Measurements from ENCODE around the gene SLC9B1. TPM values are rescaled to one million over a fixed set of nuclear protein-coding genes. Genes with fewer than 3 reads are reported as not detected.
"Not testable (repeated sequence)": the region's sequence is repeated elsewhere in the genome, so short reads cannot be mapped to it uniquely, and the experiment has no call there.

SLC9B1 gene
- total and polyA plus RNA-seq, 2 donors (not counting 1 experiment from before 2014, with no cell fraction given): 1.1 to 2.0 TPM

GRCh38 chr4:102868153-102868780, 151.2 kb downstream of the SLC9B1 start:
- no peaks in the 10 kb centered on the region for H3K9me3 ChIP-seq (ENCODE audit: control insufficient read depth, insufficient read depth, low read depth, low read length)
- peaks cover 39% of the 10 kb centered on the region for H3K79me2 ChIP-seq (ENCODE audit: control insufficient read depth, insufficient read depth, low read length)
- peaks cover 7% of the 10 kb centered on the region for H3K4me1 ChIP-seq (ENCODE audit: control insufficient read depth, extremely low read depth, insufficient read depth, low read length)
- H3K36me3 ChIP-seq (ENCODE audit: control insufficient read depth, insufficient read depth, low read length): no peaks in the 10 kb centered on the region
- DNase-seq (ENCODE audit: low read depth in 2 of 2): no peak
- H2AFZ ChIP-seq (ENCODE audit: low read length): peak overlapping the region; percentile 94
- H3K27ac ChIP-seq (ENCODE audit: insufficient read depth, low read length): peak overlapping the region; percentile 93
- no peak for TF ChIP-seq EZH2 (IDR thresholded peaks at IDR 0.05; ENCODE audit: low read length, missing control alignments)
- no peak for TF ChIP-seq CTCF (conservative IDR thresholded peaks at IDR 0.05 in 1 of 2, IDR thresholded peaks at IDR 0.05 in 1 of 2; ENCODE audit: low read depth in 1 of 2, low read length in 2 of 2)
- peak overlapping the region; percentile 82 for H3K9ac ChIP-seq (ENCODE audit: insufficient read depth, low read length)
- H3K27me3 ChIP-seq (ENCODE audit: control insufficient read depth, insufficient read depth, low read length): no peaks in the 10 kb centered on the region
- peak overlapping the region; percentile 86 to 98 (median 92) for H3K4me3 ChIP-seq (replicated peaks in 1 of 4; ENCODE audit: control extremely low read depth in 1 of 4, insufficient read depth in 1 of 4, low read depth in 3 of 4, low read length in 4 of 4)
- no peaks in the 10 kb centered on the region for H4K20me1 ChIP-seq (ENCODE audit: control insufficient read depth, extremely low read depth, insufficient read depth, low read length)
- peak overlapping the region; percentile 89 for H3K4me2 ChIP-seq (ENCODE audit: extremely low read depth, insufficient read depth, low read length)

- TF ChIP-seq CTCF (conservative IDR thresholded peaks at IDR 0.05 in 1 of 2, IDR thresholded peaks at IDR 0.05 in 1 of 2; ENCODE audit: low read depth in 1 of 2, low read length in 2 of 2) (no peak), EZH2 (IDR thresholded peaks at IDR 0.05; ENCODE audit: low read length, missing control alignments) (no peak)
- Histone ChIP-seq H2AFZ (ENCODE audit: low read length) (peak overlapping the region; percentile 49), H3K79me2 (ENCODE audit: control insufficient read depth, insufficient read depth, low read length) (peaks cover 32% of the 10 kb centered on the region), H3K27ac (ENCODE audit: insufficient read depth, low read length) (peak overlapping the region; percentile 93), H4K20me1 (ENCODE audit: control insufficient read depth, extremely low read depth, insufficient read depth, low read length) (no peaks in the 10 kb centered on the region), H3K4me1 (ENCODE audit: control insufficient read depth, extremely low read depth, insufficient read depth, low read length) (peaks cover 7% of the 10 kb centered on the region), H3K9ac (ENCODE audit: insufficient read depth, low read length) (no peak overlapping the region), H3K4me2 (ENCODE audit: extremely low read depth, insufficient read depth, low read length) (peak overlapping the region; percentile 89), H3K36me3 (ENCODE audit: control insufficient read depth, insufficient read depth, low read length) (no peaks in the 10 kb centered on the region), H3K4me3 (replicated peaks in 1 of 4; ENCODE audit: control extremely low read depth in 1 of 4, insufficient read depth in 1 of 4, low read depth in 3 of 4, low read length in 4 of 4) (peak overlapping the region; percentile 86 to 98 (median 92)), H3K27me3 (ENCODE audit: control insufficient read depth, insufficient read depth, low read length) (no peaks in the 10 kb centered on the region), H3K9me3 (ENCODE audit: control insufficient read depth, insufficient read depth, low read depth, low read length) (no peaks in the 10 kb centered on the region)
- no peak for DNase-seq (ENCODE audit: low read depth in 2 of 2)
Observed at GRCh38 chr4:102867278-102868152, 152.0 kb downstream of the SLC9B1 start.

- not testable (repeated sequence) for H3K4me1 ChIP-seq (ENCODE audit: control insufficient read depth, extremely low read depth, insufficient read depth, low read length); DNase-seq (ENCODE audit: low read depth in 2 of 2); H3K9me3 ChIP-seq (ENCODE audit: control insufficient read depth, insufficient read depth, low read depth, low read length); H3K27me3 ChIP-seq (ENCODE audit: control insufficient read depth, insufficient read depth, low read length); H3K27ac ChIP-seq (ENCODE audit: insufficient read depth, low read length); H4K20me1 ChIP-seq (ENCODE audit: control insufficient read depth, extremely low read depth, insufficient read depth, low read length); H2AFZ ChIP-seq (ENCODE audit: low read length); H3K9ac ChIP-seq (ENCODE audit: insufficient read depth, low read length); H3K4me2 ChIP-seq (ENCODE audit: extremely low read depth, insufficient read depth, low read length); H3K4me3 ChIP-seq (replicated peaks in 1 of 4; ENCODE audit: control extremely low read depth in 1 of 4, insufficient read depth in 1 of 4, low read depth in 3 of 4, low read length in 4 of 4); H3K36me3 ChIP-seq (ENCODE audit: control insufficient read depth, insufficient read depth, low read length)
- peaks cover 17% of the 10 kb centered on the region for H3K79me2 ChIP-seq (ENCODE audit: control insufficient read depth, insufficient read depth, low read length)
Observed at GRCh38 chr4:102865327-102865726, 154.2 kb downstream of the SLC9B1 start.

All from fibroblast of lung (primary cell).